Omental fat pad (tissue), 4 donors: Measurements from ENCODE around the gene TH. TPM values are rescaled to one million over a fixed set of nuclear protein-coding genes. Genes with fewer than 3 reads are reported as not detected.
"Not testable (repeated sequence)": the region's sequence is repeated elsewhere in the genome, so short reads cannot be mapped to it uniquely, and the experiment has no call there.

ENCODE experiments used
- ATAC-seq: fragments of 150-250 bp; one replicate; pipeline ENCODE4 v1.9.1; 2016; ENCODE audit warnings: mild to moderate bottlenecking, moderate library complexity; ENCODE audit not compliant: low FRiP score
- DNase-seq: peaks from one replicate; pipeline ENCODE4 v3.0.0-alpha.2; 2019; ENCODE audit warnings: low spot score
- CTCF ChIP-seq, 3 donors: fragments of 450-650 bp; IDR thresholded peaks; one replicate each; pipeline ENCODE4 v1.5.1; 2016 to 2017; ENCODE audit warnings: antibody characterized with exemption in 3 of 3, mild to moderate bottlenecking in 3 of 3, moderate library complexity in 2 of 3
- total RNA-seq, 4 donors: library from RNA; depleted of rRNA; stranded (reverse); fragments of >200 nt; gene quantifications; one replicate each; pipeline ENCODE4 v1.1.0, GENCODE V29; 2016

The TH gene
- total RNA-seq, 4 donors from 2014 or later = not detected

- no peak for TF ChIP-seq CTCF (IDR thresholded peaks at IDR 0.05)
- ATAC-seq = no peak
- no peak for DNase-seq
Observed at GRCh38 chr11:2198621-2199365, 27.2 kb upstream of the TH start.

GRCh38 chr11:2197771-2198520 is 26.3 kb upstream of the TH start:
- DNase-seq (no peak), ATAC-seq (no peak)
- no peak for TF ChIP-seq CTCF (IDR thresholded peaks at IDR 0.05)

- ATAC-seq (no peak), DNase-seq (peak; percentile 36)
- peak in 2 of 3 donors; percentile 23 to 81 for TF ChIP-seq CTCF (IDR thresholded peaks at IDR 0.05)
Observed at GRCh38 chr11:2196970-2197770, 25.6 kb upstream of the TH start.

GRCh38 chr11:2195756-2196088 is 24.1 kb upstream of the TH start:
- ATAC-seq = no peak
- no peak for DNase-seq
- TF ChIP-seq CTCF (IDR thresholded peaks at IDR 0.05) = no peak

GRCh38 chr11:2194877-2195755 is 23.5 kb upstream of the TH start:
- no peak for TF ChIP-seq CTCF (IDR thresholded peaks at IDR 0.05)
- DNase-seq (no peak), ATAC-seq (no peak)

GRCh38 chr11:2193888-2194595 is 22.4 kb upstream of the TH start:
- not testable (repeated sequence) for DNase-seq, ATAC-seq
